ENCODE results near the gene CCDC197.

The CCDC197 gene

GRCh38 chr14:93976477-93977057 is 20.5 kb upstream of the CCDC197 start, which contains the start of gene ASB2:
Gene ASB2, minus strand, starts transcription at chr14:93976570. Its CDS starts 12,031 bp downstream, at chr14:93964539.
- Histone ChIP-seq H3K27me3 (ENCODE audit: control insufficient read depth in 5 of 5, insufficient read depth in 4 of 5, low read length in 5 of 5) (peaks cover 3 to 13% (median 5%) of the 10 kb centered on the region in 5 donors), H3K36me3 (ENCODE audit: control insufficient read depth in 5 of 5, insufficient read depth in 5 of 5, low read length in 5 of 5) (no peaks in the 10 kb centered on the region), H3K9me3 (ENCODE audit: control insufficient read depth in 5 of 5, low read length in 5 of 5) (peaks cover 0 to 8% (median 0%) of the 10 kb centered on the region in 5 donors), H3K4me3 (ENCODE audit: low read depth in 1 of 5, low read length in 5 of 5) (no peak within 1 kb of the TSS), H3K4me1 (ENCODE audit: control insufficient read depth in 5 of 5, insufficient read depth in 5 of 5, low read length in 5 of 5) (peaks cover 0 to 13% (median 3%) of the 10 kb centered on the region in 5 donors), H3K9ac (ENCODE audit: low read length in 5 of 5) (no peak within 1 kb of the TSS), H3K27ac (ENCODE audit: low read depth, low read length) (no peak within 1 kb of the TSS)

GRCh38 chr14:93977171-93977570 is 19.9 kb upstream of the CCDC197 start:
- no peak overlapping the region for H3K27ac ChIP-seq (ENCODE audit: low read depth, low read length)
- no peaks in the 10 kb centered on the region for H3K36me3 ChIP-seq (ENCODE audit: control insufficient read depth in 5 of 5, insufficient read depth in 5 of 5, low read length in 5 of 5)
- no peak overlapping the region for H3K4me3 ChIP-seq (ENCODE audit: low read depth in 1 of 5, low read length in 5 of 5)
- H3K9me3 ChIP-seq (ENCODE audit: control insufficient read depth in 5 of 5, low read length in 5 of 5): peaks cover 0 to 8% (median 0%) of the 10 kb centered on the region in 5 donors
- H3K4me1 ChIP-seq (ENCODE audit: control insufficient read depth in 5 of 5, insufficient read depth in 5 of 5, low read length in 5 of 5): peaks cover 0 to 13% (median 3%) of the 10 kb centered on the region in 5 donors
- no peak overlapping the region for H3K9ac ChIP-seq (ENCODE audit: low read length in 5 of 5)
- peaks cover 3 to 13% (median 5%) of the 10 kb centered on the region in 5 donors for H3K27me3 ChIP-seq (ENCODE audit: control insufficient read depth in 5 of 5, insufficient read depth in 4 of 5, low read length in 5 of 5)

DNA sequence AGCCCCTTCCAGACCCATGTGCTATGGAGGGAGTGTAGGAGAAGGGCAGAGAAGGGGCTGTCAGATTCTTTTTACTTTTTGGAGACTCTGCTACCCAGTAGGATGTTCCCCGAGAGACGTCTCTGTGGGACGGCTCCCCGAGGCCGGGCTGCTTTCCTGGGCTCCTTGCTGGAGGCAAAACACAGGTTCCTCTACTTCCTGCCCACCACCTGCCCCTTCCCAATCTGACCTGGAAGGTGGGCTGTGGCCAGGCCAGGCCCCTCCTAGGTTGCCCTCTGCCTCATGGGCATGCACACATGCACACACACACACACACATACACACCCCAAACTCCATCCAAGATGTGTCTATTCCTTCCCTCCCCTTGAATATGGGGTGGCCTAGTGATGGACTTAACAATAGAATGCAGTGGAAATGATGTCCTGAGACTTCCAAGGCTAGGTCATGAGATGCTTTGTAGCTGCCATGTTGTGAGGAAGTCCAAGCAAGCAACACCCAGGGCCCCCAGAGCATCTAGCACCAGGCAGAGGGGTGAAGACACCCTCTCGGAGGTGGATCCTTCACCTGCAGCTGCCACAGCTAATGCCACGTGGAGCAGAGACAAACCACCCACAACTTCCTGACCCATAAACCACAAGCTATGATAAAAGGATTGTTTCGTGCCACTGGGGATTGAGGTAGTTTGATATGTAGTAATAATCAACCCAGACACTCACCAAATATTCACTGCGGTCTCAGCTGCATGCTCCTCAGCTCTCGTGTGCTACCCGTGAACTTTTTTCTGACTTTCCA is 19.1 kb upstream of the CCDC197 start:
- Histone ChIP-seq H3K27ac (ENCODE audit: low read depth, low read length) (no peak overlapping the region), H3K27me3 (ENCODE audit: control insufficient read depth in 5 of 5, insufficient read depth in 4 of 5, low read length in 5 of 5) (peaks cover 3 to 13% (median 3%) of the 10 kb centered on the region in 5 donors)

GRCh38 chr14:93978735-93979134 is 18.4 kb upstream of the CCDC197 start:
- Histone ChIP-seq H3K27ac (ENCODE audit: low read depth, low read length) (no peak overlapping the region), H3K27me3 (ENCODE audit: control insufficient read depth in 5 of 5, insufficient read depth in 4 of 5, low read length in 5 of 5) (peaks cover 3 to 13% (median 6%) of the 10 kb centered on the region in 5 donors), H3K36me3 (ENCODE audit: control insufficient read depth in 5 of 5, insufficient read depth in 5 of 5, low read length in 5 of 5) (no peaks in the 10 kb centered on the region), H3K4me1 (ENCODE audit: control insufficient read depth in 5 of 5, insufficient read depth in 5 of 5, low read length in 5 of 5) (peaks cover 0 to 13% (median 3%) of the 10 kb centered on the region in 5 donors), H3K9me3 (ENCODE audit: control insufficient read depth in 5 of 5, low read length in 5 of 5) (peaks cover 0 to 8% (median 0%) of the 10 kb centered on the region in 5 donors), H3K9ac (ENCODE audit: low read length in 5 of 5) (no peak overlapping the region), H3K4me3 (ENCODE audit: low read depth in 1 of 5, low read length in 5 of 5) (no peak overlapping the region)

More for the DNA sequence above, 19.1 kb upstream of the CCDC197 start:
- Histone ChIP-seq H3K9ac (ENCODE audit: low read length in 5 of 5) (no peak overlapping the region), H3K36me3 (ENCODE audit: control insufficient read depth in 5 of 5, insufficient read depth in 5 of 5, low read length in 5 of 5) (no peaks in the 10 kb centered on the region), H3K9me3 (ENCODE audit: control insufficient read depth in 5 of 5, low read length in 5 of 5) (peaks cover 0 to 8% (median 0%) of the 10 kb centered on the region in 5 donors), H3K4me1 (ENCODE audit: control insufficient read depth in 5 of 5, insufficient read depth in 5 of 5, low read length in 5 of 5) (peaks cover 0 to 13% (median 3%) of the 10 kb centered on the region in 5 donors), H3K4me3 (ENCODE audit: low read depth in 1 of 5, low read length in 5 of 5) (no peak overlapping the region)

DNA sequence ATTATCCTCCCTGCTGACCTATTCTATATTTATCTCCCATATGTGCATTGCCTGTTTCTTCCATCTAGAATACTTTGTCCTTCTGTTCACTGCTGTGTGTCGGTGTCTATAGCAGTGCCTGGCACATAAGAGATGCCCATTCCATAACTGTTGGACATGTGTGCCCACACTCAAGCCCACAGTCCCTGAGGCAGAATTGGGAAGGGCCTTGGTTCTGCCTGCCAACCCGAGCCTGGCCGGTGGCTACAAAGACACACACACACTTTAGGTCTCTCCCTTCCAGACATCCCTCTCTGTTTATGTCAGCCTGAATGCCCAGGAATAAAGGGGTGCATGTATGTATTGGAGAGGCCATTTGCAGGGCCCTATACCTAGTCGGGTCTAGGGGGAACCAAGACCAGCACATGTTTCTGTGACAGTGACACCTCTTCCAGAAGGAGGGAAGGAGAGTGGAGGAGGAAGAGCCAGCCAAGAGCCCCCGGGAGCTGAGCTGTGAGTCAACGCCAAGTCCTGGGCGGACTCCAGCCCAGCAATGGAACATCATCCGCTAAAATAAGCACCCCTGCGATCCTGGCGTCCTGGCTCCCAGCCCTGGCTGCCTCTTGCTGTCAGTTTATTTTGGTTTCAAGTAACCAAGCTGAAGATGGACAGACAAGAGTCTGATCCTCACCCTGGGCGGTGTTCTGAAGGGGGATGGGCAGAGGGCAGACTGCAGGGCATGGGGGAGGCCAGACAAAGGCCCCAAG is 16.5 kb upstream of the CCDC197 start:
- no peaks in the 10 kb centered on the region for H3K36me3 ChIP-seq (ENCODE audit: control insufficient read depth in 5 of 5, insufficient read depth in 5 of 5, low read length in 5 of 5)
- no peak overlapping the region for H3K27ac ChIP-seq (ENCODE audit: low read depth, low read length)
- no peak overlapping the region for H3K4me3 ChIP-seq (ENCODE audit: low read depth in 1 of 5, low read length in 5 of 5)
- no peak overlapping the region for H3K9ac ChIP-seq (ENCODE audit: low read length in 5 of 5)
- peaks cover 0 to 8% (median 0%) of the 10 kb centered on the region in 5 donors for H3K9me3 ChIP-seq (ENCODE audit: control insufficient read depth in 5 of 5, low read length in 5 of 5)
- peaks cover 0 to 11% (median 3%) of the 10 kb centered on the region in 5 donors for H3K4me1 ChIP-seq (ENCODE audit: control insufficient read depth in 5 of 5, insufficient read depth in 5 of 5, low read length in 5 of 5)
- H3K27me3 ChIP-seq (ENCODE audit: control insufficient read depth in 5 of 5, insufficient read depth in 4 of 5, low read length in 5 of 5): peaks cover 3 to 11% (median 6%) of the 10 kb centered on the region in 5 donors

DNA sequence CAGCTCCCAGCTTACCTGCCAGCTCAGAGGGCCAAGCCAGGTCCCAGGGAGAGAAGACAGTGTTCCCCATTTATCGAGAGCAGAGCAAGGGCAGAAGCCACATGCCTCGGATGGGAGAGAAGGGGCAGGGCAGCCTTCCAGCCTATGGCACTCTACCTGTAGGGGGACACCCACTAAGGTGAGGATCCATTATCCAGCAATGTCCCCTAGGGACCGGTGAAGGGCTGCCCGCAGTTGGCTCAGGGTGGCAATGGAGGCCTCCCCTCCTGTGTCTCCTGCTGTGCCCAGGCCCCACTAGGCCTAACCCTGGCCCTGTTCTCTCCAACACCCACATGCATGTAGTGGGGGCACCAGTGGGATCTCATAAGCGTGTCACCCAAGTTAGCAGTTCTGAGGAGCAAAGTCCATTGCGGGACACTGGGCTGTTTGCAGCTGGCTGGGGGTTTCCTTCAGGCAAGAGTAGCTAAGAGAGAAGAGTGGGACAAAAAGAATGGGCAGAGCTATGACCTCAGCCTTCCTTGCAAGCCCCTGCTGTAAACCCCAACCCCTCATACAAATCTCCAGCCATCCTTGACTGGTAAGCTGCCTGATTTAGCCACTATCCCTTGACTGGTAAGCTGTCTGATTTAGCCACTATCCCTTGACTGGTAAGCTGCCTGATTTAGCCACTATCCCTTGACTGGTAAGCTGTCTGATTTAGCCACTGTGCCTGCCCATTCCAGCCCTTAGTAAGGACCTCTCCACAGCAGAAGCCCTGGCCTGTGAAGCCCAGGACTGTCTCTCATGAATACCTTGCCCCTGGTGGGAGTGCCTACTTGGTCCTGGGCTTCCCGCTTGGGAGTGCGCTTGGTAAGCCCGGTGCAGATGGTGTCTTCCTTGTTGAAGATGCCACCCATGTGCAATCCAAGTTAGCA is 15.5 kb upstream of the CCDC197 start:
- Histone ChIP-seq H3K27ac (ENCODE audit: low read depth, low read length) (no peak overlapping the region), H3K4me1 (ENCODE audit: control insufficient read depth in 5 of 5, insufficient read depth in 5 of 5, low read length in 5 of 5) (peaks cover 0 to 6% (median 0%) of the 10 kb centered on the region in 5 donors), H3K36me3 (ENCODE audit: control insufficient read depth in 5 of 5, insufficient read depth in 5 of 5, low read length in 5 of 5) (no peaks in the 10 kb centered on the region), H3K9ac (ENCODE audit: low read length in 5 of 5) (no peak overlapping the region), H3K4me3 (ENCODE audit: low read depth in 1 of 5, low read length in 5 of 5) (no peak overlapping the region), H3K27me3 (ENCODE audit: control insufficient read depth in 5 of 5, insufficient read depth in 4 of 5, low read length in 5 of 5) (peaks cover 3 to 9% (median 6%) of the 10 kb centered on the region in 5 donors), H3K9me3 (ENCODE audit: control insufficient read depth in 5 of 5, low read length in 5 of 5) (peaks cover 0 to 8% (median 0%) of the 10 kb centered on the region in 5 donors)

DNA sequence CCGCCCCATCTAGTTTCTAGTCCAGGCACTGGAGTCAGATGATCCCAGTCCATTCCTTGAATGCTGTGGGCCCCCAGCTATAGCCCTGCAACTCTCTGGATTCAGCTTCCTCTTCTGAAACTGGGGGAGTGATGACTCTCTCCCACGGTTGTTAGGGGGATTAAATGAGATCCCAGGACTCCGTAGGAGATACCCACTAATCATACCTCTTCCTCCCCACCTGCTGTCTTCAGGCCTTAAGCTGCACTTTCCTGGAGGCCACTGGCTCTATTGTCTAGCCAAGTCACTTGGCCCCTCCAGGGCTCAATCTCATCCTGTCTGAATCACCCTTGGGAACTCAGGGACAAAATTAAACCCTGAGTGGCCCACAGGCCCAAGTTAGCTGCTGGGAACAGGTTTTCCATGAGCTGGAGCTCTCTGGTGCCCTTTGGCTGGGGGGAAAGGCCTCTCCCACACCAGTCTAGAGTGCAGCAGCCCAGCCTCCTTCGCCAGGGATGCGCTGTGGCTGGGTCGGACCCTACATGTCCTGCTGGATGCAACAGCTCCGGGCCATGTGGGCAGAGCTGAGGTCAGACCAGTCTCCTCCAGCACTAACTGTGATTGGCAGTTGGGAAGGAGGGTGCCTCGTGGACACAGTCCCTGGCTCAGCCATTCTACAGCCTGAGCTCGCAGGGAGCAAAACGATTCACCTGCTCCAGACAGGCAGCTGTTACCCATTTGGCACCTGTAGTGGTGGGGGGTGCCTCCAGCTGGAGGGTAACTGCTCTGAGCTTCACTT is 14.7 kb upstream of the CCDC197 start:
- H3K27me3 ChIP-seq (ENCODE audit: control insufficient read depth in 5 of 5, insufficient read depth in 4 of 5, low read length in 5 of 5): peaks cover 0 to 5% (median 3%) of the 10 kb centered on the region in 5 donors
- H3K4me1 ChIP-seq (ENCODE audit: control insufficient read depth in 5 of 5, insufficient read depth in 5 of 5, low read length in 5 of 5): peaks cover 0 to 13% (median 7%) of the 10 kb centered on the region in 5 donors
- H3K4me3 ChIP-seq (ENCODE audit: low read depth in 1 of 5, low read length in 5 of 5): no peak overlapping the region
- H3K36me3 ChIP-seq (ENCODE audit: control insufficient read depth in 5 of 5, insufficient read depth in 5 of 5, low read length in 5 of 5): no peaks in the 10 kb centered on the region
- no peak overlapping the region for H3K9ac ChIP-seq (ENCODE audit: low read length in 5 of 5)
- H3K9me3 ChIP-seq (ENCODE audit: control insufficient read depth in 5 of 5, low read length in 5 of 5): peaks cover 0 to 8% (median 0%) of the 10 kb centered on the region in 5 donors
- no peak overlapping the region for H3K27ac ChIP-seq (ENCODE audit: low read depth, low read length)

- Histone ChIP-seq H3K36me3 (ENCODE audit: control insufficient read depth in 5 of 5, insufficient read depth in 5 of 5, low read length in 5 of 5) (no peaks in the 10 kb centered on the region), H3K9ac (ENCODE audit: low read length in 5 of 5) (no peak overlapping the region), H3K27ac (ENCODE audit: low read depth, low read length) (no peak overlapping the region), H3K4me1 (ENCODE audit: control insufficient read depth in 5 of 5, insufficient read depth in 5 of 5, low read length in 5 of 5) (peaks cover 0 to 14% (median 7%) of the 10 kb centered on the region in 5 donors), H3K27me3 (ENCODE audit: control insufficient read depth in 5 of 5, insufficient read depth in 4 of 5, low read length in 5 of 5) (peaks cover 0 to 5% (median 0%) of the 10 kb centered on the region in 5 donors), H3K9me3 (ENCODE audit: control insufficient read depth in 5 of 5, low read length in 5 of 5) (no peaks in the 10 kb centered on the region), H3K4me3 (ENCODE audit: low read depth in 1 of 5, low read length in 5 of 5) (no peak overlapping the region)
These were observed 13.0 kb upstream of the CCDC197 start for GRCh38 chr14:93984070-93984469.

All from subcutaneous abdominal adipose tissue (tissue), 5 donors.